Measurements from ENCODE around the gene TMEM120A. TPM values are rescaled to one million over a fixed set of nuclear protein-coding genes. Genes with fewer than 3 reads are reported as not detected.

TMEM120A gene
- total RNA-seq, 2 experiments from 2014 or later, result 14.5 to 15.3 TPM

GRCh38 chr7:75971961-75972763, 22.2 kb downstream of the TMEM120A start:
- intact Hi-C loops (cut with DNase I, micrococcal nuclease), result no loop called here
- DNase-seq (peak; percentile 33), ATAC-seq (no peak)
- ChIA-PET CTCF (interaction anchor here (0.8 to 1.2 kb wide), 3 partner anchors 48 to 105 kb away, joined by 3 to 4 read pairs (median 4); no protein-coding TSS in a partner anchor), POLR2A (interaction anchor here (0.6 kb wide), 1 partner anchor 359 kb away, joined by 3 read pairs; no protein-coding TSS in a partner anchor)
- no peaks in the 10 kb centered on the region for H3K9me3 Mint-ChIP-seq (ENCODE audit: low read depth)
- no peaks in the 10 kb centered on the region for H3K4me1 Mint-ChIP-seq
- no peak overlapping the region for H3K4me3 Mint-ChIP-seq
- H3K36me3 Mint-ChIP-seq (ENCODE audit: low read depth), result peaks cover 5% of the 10 kb centered on the region
- H3K27ac Mint-ChIP-seq, result no peak overlapping the region
- no peaks in the 10 kb centered on the region for H3K27me3 Mint-ChIP-seq

GRCh38 chr7:75971309-75971960, 23.0 kb downstream of the TMEM120A start:
- intact Hi-C loops (cut with DNase I, micrococcal nuclease), result no loop called here
- POLR2A ChIA-PET, result no interaction called here
- CTCF ChIA-PET, result interaction anchor here (1.2 kb wide), 1 partner anchor 105 kb away, joined by 4 read pairs; no protein-coding TSS in a partner anchor
- Mint-ChIP-seq H3K4me3 (no peak overlapping the region), H3K27me3 (no peaks in the 10 kb centered on the region), H3K4me1 (no peaks in the 10 kb centered on the region), H3K27ac (no peak overlapping the region), H3K9me3 (ENCODE audit: low read depth) (no peaks in the 10 kb centered on the region), H3K36me3 (ENCODE audit: low read depth) (peaks cover 5% of the 10 kb centered on the region)
- ATAC-seq (no peak), DNase-seq (no peak)

GRCh38 chr7:75969704-75970498, 24.5 kb downstream of the TMEM120A start:
- H3K36me3 Mint-ChIP-seq (ENCODE audit: low read depth), result peaks cover 5% of the 10 kb centered on the region
- H3K27me3 Mint-ChIP-seq, result no peaks in the 10 kb centered on the region
- no peak for ATAC-seq
- intact Hi-C loops (cut with DNase I, micrococcal nuclease), result no loop called here
- no peaks in the 10 kb centered on the region for H3K4me1 Mint-ChIP-seq
- no peak overlapping the region for H3K4me3 Mint-ChIP-seq
- no peak overlapping the region for H3K27ac Mint-ChIP-seq
- ChIA-PET POLR2A (interaction anchor here (0.6 kb wide), 1 partner anchor 51 kb away, joined by 3 read pairs; no protein-coding TSS in a partner anchor), CTCF (no interaction called here)
- no peaks in the 10 kb centered on the region for H3K9me3 Mint-ChIP-seq (ENCODE audit: low read depth)
- no peak for DNase-seq

- intact Hi-C loops (cut with DNase I, micrococcal nuclease), result no loop called here
- Mint-ChIP-seq H3K4me1 (no peaks in the 10 kb centered on the region), H3K27me3 (no peaks in the 10 kb centered on the region), H3K9me3 (ENCODE audit: low read depth) (no peaks in the 10 kb centered on the region), H3K27ac (no peak overlapping the region), H3K36me3 (ENCODE audit: low read depth) (peaks cover 3% of the 10 kb centered on the region), H3K4me3 (no peak overlapping the region)
- DNase-seq, result no peak
- ChIA-PET CTCF (no interaction called here), POLR2A (no interaction called here)
- ATAC-seq, result no peak
Measured at GRCh38 chr7:75969182-75969581, 25.2 kb downstream of the TMEM120A start.

GRCh38 chr7:75968561-75969001, 25.8 kb downstream of the TMEM120A start:
- ChIA-PET CTCF (no interaction called here), POLR2A (no interaction called here)
- Mint-ChIP-seq H3K9me3 (ENCODE audit: low read depth) (no peaks in the 10 kb centered on the region), H3K36me3 (ENCODE audit: low read depth) (peaks cover 3% of the 10 kb centered on the region), H3K4me1 (no peaks in the 10 kb centered on the region), H3K27ac (no peak overlapping the region), H3K27me3 (no peaks in the 10 kb centered on the region), H3K4me3 (no peak overlapping the region)
- ATAC-seq, result no peak
- intact Hi-C loops (cut with DNase I, micrococcal nuclease), result no loop called here
- no peak for DNase-seq

- Mint-ChIP-seq H3K27me3 (no peaks in the 10 kb centered on the region), H3K4me1 (no peaks in the 10 kb centered on the region), H3K36me3 (ENCODE audit: low read depth) (peaks cover 5% of the 10 kb centered on the region), H3K4me3 (no peak overlapping the region), H3K9me3 (ENCODE audit: low read depth) (no peaks in the 10 kb centered on the region), H3K27ac (no peak overlapping the region)
- ChIA-PET CTCF (no interaction called here), POLR2A (no interaction called here)
- ATAC-seq (no peak), DNase-seq (no peak)
- intact Hi-C loops (cut with DNase I, micrococcal nuclease), result no loop called here
Measured at GRCh38 chr7:75968012-75968411, 26.4 kb downstream of the TMEM120A start.

GRCh38 chr7:75967487-75967997, 26.9 kb downstream of the TMEM120A start:
- intact Hi-C loops (cut with DNase I, micrococcal nuclease), result no loop called here
- H3K27me3 Mint-ChIP-seq, result no peaks in the 10 kb centered on the region
- CTCF ChIA-PET, result no interaction called here
- no peak overlapping the region for H3K4me3 Mint-ChIP-seq
- no peak overlapping the region for H3K27ac Mint-ChIP-seq
- DNase-seq (no peak), ATAC-seq (no peak)
- no peaks in the 10 kb centered on the region for H3K4me1 Mint-ChIP-seq
- POLR2A ChIA-PET, result interaction anchor here (0.6 kb wide), 1 partner anchor 1485 kb away, joined by 7 read pairs; no protein-coding TSS in a partner anchor
- H3K9me3 Mint-ChIP-seq (ENCODE audit: low read depth), result no peaks in the 10 kb centered on the region
- peaks cover 5% of the 10 kb centered on the region for H3K36me3 Mint-ChIP-seq (ENCODE audit: low read depth)

DNA sequence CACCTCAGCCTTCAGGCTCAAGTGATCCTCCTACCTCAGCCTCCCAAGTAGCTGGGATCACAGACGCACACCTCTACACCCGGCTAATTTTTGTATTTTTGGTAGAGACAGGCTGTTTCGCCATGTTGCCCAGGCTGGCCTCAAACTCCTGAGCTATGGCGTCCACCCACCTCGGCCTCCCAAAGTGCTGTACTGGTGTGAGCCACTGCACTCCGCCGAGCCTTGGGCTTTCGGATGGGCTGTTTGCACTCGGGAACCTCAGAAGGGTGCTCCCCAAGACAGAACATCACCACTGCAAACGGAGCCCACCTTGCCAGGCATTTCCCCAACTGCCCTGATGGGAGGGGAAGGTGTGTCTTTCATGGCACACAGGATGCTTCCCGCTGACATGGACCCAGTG, 27.3 kb downstream of the TMEM120A start:
- DNase-seq (no peak), ATAC-seq (no peak)
- intact Hi-C loops (cut with DNase I, micrococcal nuclease), result no loop called here
- no peaks in the 10 kb centered on the region for H3K9me3 Mint-ChIP-seq (ENCODE audit: low read depth)
- ChIA-PET CTCF (no interaction called here), POLR2A (interaction anchor here (0.6 kb wide), 1 partner anchor 1485 kb away, joined by 7 read pairs; no protein-coding TSS in a partner anchor)
- H3K4me1 Mint-ChIP-seq, result no peaks in the 10 kb centered on the region
- H3K27ac Mint-ChIP-seq, result no peak overlapping the region
- no peaks in the 10 kb centered on the region for H3K27me3 Mint-ChIP-seq
- no peak overlapping the region for H3K4me3 Mint-ChIP-seq
- H3K36me3 Mint-ChIP-seq (ENCODE audit: low read depth), result peaks cover 3% of the 10 kb centered on the region

GRCh38 chr7:75966190-75966961, 28.0 kb downstream of the TMEM120A start:
- DNase-seq (no peak), ATAC-seq (no peak)
- intact Hi-C loops (cut with DNase I, micrococcal nuclease), result no loop called here
- no peak overlapping the region for H3K27ac Mint-ChIP-seq
- no peaks in the 10 kb centered on the region for H3K27me3 Mint-ChIP-seq
- H3K4me3 Mint-ChIP-seq, result no peak overlapping the region
- ChIA-PET POLR2A (no interaction called here), CTCF (interaction anchor here (0.6 kb wide), 1 partner anchor 213 kb away, joined by 3 read pairs; no protein-coding TSS in a partner anchor)
- H3K9me3 Mint-ChIP-seq (ENCODE audit: low read depth), result no peaks in the 10 kb centered on the region
- H3K36me3 Mint-ChIP-seq (ENCODE audit: low read depth), result peaks cover 2% of the 10 kb centered on the region
- H3K4me1 Mint-ChIP-seq, result no peaks in the 10 kb centered on the region

- H3K36me3 Mint-ChIP-seq (ENCODE audit: low read depth), result peaks cover 2% of the 10 kb centered on the region
- POLR2A ChIA-PET, result no interaction called here
- H3K27me3 Mint-ChIP-seq, result no peaks in the 10 kb centered on the region
- no peak overlapping the region for H3K4me3 Mint-ChIP-seq
- CTCF ChIA-PET, result interaction anchor here (0.6 kb wide), 1 partner anchor 212 kb away, joined by 3 read pairs; no protein-coding TSS in a partner anchor
- intact Hi-C loops (cut with DNase I, micrococcal nuclease), result no loop called here
- DNase-seq (no peak), ATAC-seq (no peak)
- no peak overlapping the region for H3K27ac Mint-ChIP-seq
- H3K9me3 Mint-ChIP-seq (ENCODE audit: low read depth), result no peaks in the 10 kb centered on the region
- H3K4me1 Mint-ChIP-seq, result no peaks in the 10 kb centered on the region
Measured at GRCh38 chr7:75965617-75966016, 28.8 kb downstream of the TMEM120A start.

Measured in activated CD4-positive, alpha-beta T cell treated with anti-CD3 and anti-CD28 coated beads for 36 hours (primary cell).